OCI-LY7 (cell line): ENCODE measurements around the gene SLC25A23. TPM values are rescaled to one million over a fixed set of nuclear protein-coding genes. Genes with fewer than 3 reads are reported as not detected.

ENCODE experiments used
- BruUV-seq: library from RNA; stranded (reverse); fragments of 400-500 nt; replicated peaks from 2 replicates; lab custom pipeline; 2021; lab: Mats Ljungman, UMichigan
- CTCF ChIA-PET: fragments of 300-600 bp; sonication (Branson Sonifier 250); formaldehyde crosslinking; loops from one replicate; lab custom pipeline; 2022; ENCODE audit warnings: antibody characterized with exemption; ENCODE audit not compliant: unreplicated experiment; lab: Charles Lee
- POLR2A ChIA-PET: fragments of 300-600 bp; sonication (Branson Sonifier 250); formaldehyde crosslinking; loops from one replicate; lab custom pipeline; 2022; ENCODE audit warnings: antibody characterized with exemption; lab: Charles Lee
- DNase-seq: peaks from one replicate; pipeline ENCODE4 v3.0.0-alpha.2; 2015; ENCODE audit warnings: low spot score
- H2AFZ ChIP-seq: fragments of 200-600 bp; sonication (generic), shearing (Covaris generic); 2 replicates; pipeline ENCODE4 v1.6.1; 2014; ENCODE audit warnings: mild to moderate bottlenecking, antibody characterized with exemption, low read length, moderate library complexity
- H3K27ac ChIP-seq: fragments of 200-600 bp; sonication (generic); 2 replicates; pipeline ENCODE4 v1.5.1; 2014; ENCODE audit warnings: mixed run types, low read depth, mild to moderate bottlenecking, moderate library complexity, low read length, inconsistent platforms; ENCODE audit not compliant: poor library complexity, severe bottlenecking
- H3K36me3 ChIP-seq: fragments of 200-600 bp; sonication (generic); 2 replicates; pipeline ENCODE4 v1.6.1; 2014; ENCODE audit warnings: mild to moderate bottlenecking, antibody characterized with exemption, low read length, moderate library complexity, mixed read lengths; ENCODE audit not compliant: insufficient read depth
- H3K4me1 ChIP-seq: fragments of 200-600 bp; sonication (generic); 2 replicates; pipeline ENCODE4 v1.5.1; 2014; ENCODE audit warnings: mild to moderate bottlenecking, low read length; ENCODE audit not compliant: insufficient read depth, poor library complexity, severe bottlenecking
- H3K4me2 ChIP-seq: fragments of 200-600 bp; sonication (generic); 2 replicates; pipeline ENCODE4 v1.6.1; 2014; ENCODE audit warnings: mild to moderate bottlenecking, low read length
- H3K4me3 ChIP-seq: fragments of 200-600 bp; sonication (generic); 2 replicates; pipeline ENCODE4 v1.5.1; 2014; ENCODE audit warnings: mild to moderate bottlenecking, low read depth, low read length; ENCODE audit not compliant: poor library complexity, severe bottlenecking
- H3K79me2 ChIP-seq: fragments of 200-600 bp; sonication (generic); 2 replicates; pipeline ENCODE4 v1.6.1; 2016; ENCODE audit warnings: low read depth, mild to moderate bottlenecking, low read length, moderate library complexity, mixed read lengths; ENCODE audit not compliant: insufficient read depth
- H3K9me2 ChIP-seq: fragments of 200-600 bp; sonication (generic); 2 replicates; pipeline ENCODE4 v1.6.1; 2016; ENCODE audit warnings: mild to moderate bottlenecking, low read length, mixed read lengths; ENCODE audit not compliant: insufficient read depth
- H3K9me3 ChIP-seq: fragments of 200-600 bp; sonication (generic); 2 replicates; pipeline ENCODE4 v1.6.1; 2014; ENCODE audit warnings: mild to moderate bottlenecking, mixed run types, low read length, mixed read lengths
- H4K20me1 ChIP-seq: fragments of 200-600 bp; sonication (generic); 2 replicates; pipeline ENCODE4 v1.6.1; 2014; ENCODE audit warnings: mild to moderate bottlenecking, antibody characterized with exemption, low read length, moderate library complexity, mixed read lengths; ENCODE audit not compliant: insufficient read depth
- CTCF ChIP-seq: fragments of 200-600 bp; sonication (generic); conservative IDR thresholded peaks from 2 replicates; pipeline ENCODE4 v1.5.1; 2014; ENCODE audit warnings: mild to moderate bottlenecking, antibody characterized with exemption, low read length, moderate library complexity, mixed read lengths
- EZH2phosphoT487 ChIP-seq: fragments of 200-600 bp; sonication (generic); IDR thresholded peaks from 2 replicates; pipeline ENCODE4 v1.6.1; 2018; ENCODE audit warnings: low read depth, borderline replicate concordance, mild to moderate bottlenecking, mixed run types, antibody characterized with exemption, low read length, moderate library complexity, mixed read lengths
- intact Hi-C: fragments of 100-400 bp; cut with micrococcal nuclease; formaldehyde crosslinking; loops from one replicate; pipeline ENCODE4 v1.10.0; 2022; ENCODE audit not compliant: unreplicated experiment
- total RNA-seq, 2 experiments: library from RNA; depleted of rRNA in 1 of 2; stranded (reverse); fragments of >200 nt in 1 of 2; shearing (Covaris generic) in 1 of 2; gene quantifications; 2 replicates each; pipeline ENCODE4 v1.2.3, GENCODE V29; 2014 to 2022

SLC25A23 gene
- total RNA-seq, 2 experiments from 2014 or later = 50.9 to 65.7 TPM

DNA sequence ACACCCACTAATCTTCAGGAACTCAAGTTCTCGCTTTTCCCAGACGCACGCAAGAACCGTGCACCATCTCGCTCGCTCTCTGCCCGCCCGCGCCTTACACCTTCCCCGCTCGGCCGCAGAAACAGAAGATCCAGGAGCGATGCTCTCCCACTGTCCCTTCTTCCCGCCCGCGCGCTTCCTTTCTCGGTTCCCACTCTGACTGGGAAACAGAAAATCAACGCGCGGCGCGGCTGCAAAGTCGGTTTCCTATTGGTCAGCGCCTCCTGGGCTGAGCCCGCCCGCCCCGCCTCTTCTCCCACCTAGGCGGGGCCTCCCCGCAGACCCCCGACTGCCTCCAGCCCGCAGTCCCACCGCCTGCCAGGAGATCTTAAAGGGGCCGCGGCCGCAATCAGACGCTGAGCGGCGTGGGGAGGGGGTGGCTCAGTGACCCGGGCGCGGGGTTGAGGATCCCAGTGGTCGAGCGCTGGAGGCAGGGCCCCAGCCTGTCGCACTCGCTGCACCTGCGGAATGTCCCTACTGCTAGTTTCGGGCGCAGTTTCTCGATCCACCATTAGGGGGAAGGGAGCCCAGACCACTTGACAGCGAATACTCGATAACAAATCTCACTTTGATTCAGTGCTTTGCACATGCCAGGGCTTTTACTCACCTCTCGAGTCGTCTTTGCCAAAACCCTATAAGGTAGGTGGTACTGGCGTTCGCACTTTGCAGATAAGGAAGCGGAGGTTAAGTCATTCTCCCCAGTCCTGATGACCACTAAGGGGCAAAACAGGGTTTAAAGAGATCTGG is 700 bp upstream of the SLC25A23 start:
- Histone ChIP-seq H4K20me1 (no peaks in the 10 kb centered on the region), H3K27ac (peak overlapping the region; percentile 62), H3K36me3 (peaks cover 24% of the 10 kb centered on the region), H3K4me3 (peak overlapping the region; percentile 89), H2AFZ (peak overlapping the region; percentile 76), H3K4me2 (peak overlapping the region; percentile 91), H3K9me2 (no peaks in the 10 kb centered on the region), H3K4me1 (peaks cover 20% of the 10 kb centered on the region), H3K79me2 (peaks cover 13% of the 10 kb centered on the region; the same call in 1 of the 2 replicates), H3K9me3 (peaks cover under 1% of the 10 kb centered on the region)
- POLR2A ChIA-PET = interaction anchor here (0.7 to 1.8 kb wide), 2 partner anchors 21 to 41 kb away, joined by 6 to 7 read pairs; partner anchors contain the start of gene DENND1C
- TF ChIP-seq EZH2phosphoT487 (no peak), CTCF (peak; percentile 85)
- DNase-seq = peak; percentile 100
- intact Hi-C loops = loop anchor here (1.0 to 5.0 kb wide), 5 partner anchors 35 to 277 kb away; partner anchors contain the start of genes GPR108, KHSRP and TUBB4A
- CTCF ChIA-PET = interaction anchor here (0.6 kb wide), 1 partner anchor 9 kb away, joined by 4 read pairs; no protein-coding TSS in a partner anchor
- no TSS peak for BruUV-seq

- Histone ChIP-seq H3K36me3 (peaks cover 40% of the 10 kb centered on the region), H3K9me3 (peaks cover 16% of the 10 kb centered on the region), H2AFZ (peak overlapping the region; percentile 53; the same call in 1 of the 2 replicates), H3K4me1 (peaks cover 15% of the 10 kb centered on the region), H3K79me2 (peaks cover 13% of the 10 kb centered on the region; the same call in 1 of the 2 replicates), H3K4me3 (peak overlapping the region; percentile 89), H4K20me1 (no peaks in the 10 kb centered on the region), H3K27ac (peak overlapping the region; percentile 62), H3K4me2 (peak overlapping the region; percentile 91), H3K9me2 (no peaks in the 10 kb centered on the region)
- ChIA-PET CTCF (interaction anchor here (0.6 kb wide), 1 partner anchor 128 kb away, joined by 5 read pairs; no protein-coding TSS in a partner anchor), POLR2A (interaction anchor here (1.8 kb wide), 1 partner anchor 22 kb away, joined by 6 read pairs; the partner anchor contains the start of gene DENND1C)
- TF ChIP-seq EZH2phosphoT487 (no peak), CTCF (peak; percentile 28)
- BruUV-seq = no TSS peak
- intact Hi-C loops = no loop called here
- DNase-seq = peak; percentile 27
These were observed 814 bp downstream of the SLC25A23 start for GRCh38 chr19:6458695-6459261.
